Endothelial cell of umbilical vein (primary cell): Measurements from ENCODE around the gene FAM83D.

Source experiments
- CTCF ChIP-seq, 2 donors: IDR thresholded peaks; 1 replicate in 1 of 2; 2 replicates in 1 of 2; pipeline ENCODE4 v1.5.1; 2011; ENCODE audit warnings: low read length in 2 of 2, mild to moderate bottlenecking in 2 of 2, moderate library complexity in 2 of 2, control low read depth in 1 of 2, inconsistent platforms in 1 of 2, low read depth in 1 of 2; ENCODE audit not compliant: insufficient read depth in 1 of 2; ENCODE audit errors: extremely low read depth in 1 of 2
- EZH2 ChIP-seq: IDR thresholded peaks from 2 replicates; pipeline ENCODE4 v1.6.1; 2012; ENCODE audit warnings: borderline replicate concordance, low read depth, mild to moderate bottlenecking, moderate library complexity, low read length, inconsistent platforms; ENCODE audit not compliant: severe bottlenecking
- MYC ChIP-seq: IDR thresholded peaks from one replicate; pipeline ENCODE4 v1.6.1; 2011; ENCODE audit warnings: mild to moderate bottlenecking, low read depth, low read length
- POLR2A ChIP-seq: IDR thresholded peaks from 2 replicates; pipeline ENCODE4 v1.6.1; 2012; ENCODE audit warnings: low read depth, mild to moderate bottlenecking, control low read depth, low read length
- POLR2AphosphoS5 ChIP-seq: IDR thresholded peaks from 2 replicates; pipeline ENCODE4 v1.6.1; 2012; ENCODE audit warnings: low read depth, mild to moderate bottlenecking, control low read depth, low read length, moderate library complexity; ENCODE audit not compliant: insufficient read depth

- TF ChIP-seq POLR2A, result no peak
- no peak for TF ChIP-seq POLR2AphosphoS5
- no peak for TF ChIP-seq CTCF (IDR thresholded peaks at IDR 0.05; ENCODE audit: extremely low read depth in 1 of 2, insufficient read depth in 1 of 2, low read depth in 1 of 2, low read length in 2 of 2)
- no peak for TF ChIP-seq EZH2
- no peak for TF ChIP-seq MYC
These were observed 43.6 kb upstream of the FAM83D start for GRCh38 chr20:38882600-38882999.
